A549 (cell line): ENCODE results near the gene MYL4. TPM values are rescaled to one million over a fixed set of nuclear protein-coding genes. Genes with fewer than 3 reads are reported as not detected.

ENCODE experiments used
- ATAC-seq, 2 experiments: fragments of 200-7000 bp in 1 of 2; fragments of >200 bp in 1 of 2; cut with Nextera tagmentation in 1 of 2; cut with Tn5 transposase in 1 of 2; 3 replicates each; pipeline versions ENCODE4 v1.8.0 to v1.9.1; 2018 to 2020; ENCODE audit warnings: mild to moderate bottlenecking in 1 of 2, moderate library complexity in 1 of 2
- CTCF ChIA-PET: fragments of 300-600 bp; sonication (Branson Sonifier 250); formaldehyde crosslinking; extraction: SDS; loops from one replicate; lab custom pipeline; 2021; ENCODE audit warnings: antibody characterized with exemption, inconsistent platforms; lab: Yijun Ruan, JAX
- POLR2A ChIA-PET: fragments of 350-600 bp; formaldehyde crosslinking; extraction: SDS; loops from one replicate; lab custom pipeline; 2021; ENCODE audit warnings: antibody characterized with exemption, inconsistent platforms; lab: Yijun Ruan, JAX
- DNase-seq, 2 experiments: peaks; one replicate each; pipeline versions ENCODE4 v3.0.0 to v3.0.0-alpha.2; 2011 to 2016; ENCODE audit warnings: low read depth in 1 of 2, low spot score in 1 of 2
- FAIRE-seq: peaks from 2 replicates; lab custom pipeline; 2011; peaks lifted over from hg19 to GRCh38; lab: Jason Lieb, UNC
- H3K27ac ChIP-seq, 2 experiments: fragments of >200 bp; sonication (Bioruptor Twin); formaldehyde crosslinking; 3 replicates each; pipeline ENCODE4 v1.5.1; 2016 to 2017
- H3K4me1 ChIP-seq: fragments of >200 bp; sonication (Bioruptor Twin); formaldehyde crosslinking; 3 replicates; pipeline ENCODE4 v1.6.1; 2016
- H3K4me2 ChIP-seq: fragments of >200 bp; sonication (Bioruptor Twin); formaldehyde crosslinking; 3 replicates; pipeline ENCODE4 v1.6.1; 2016
- H3K4me3 ChIP-seq: fragments of >200 bp; sonication (Bioruptor Twin); formaldehyde crosslinking; 3 replicates; pipeline ENCODE4 v1.5.1; 2016
- H3K9me3 ChIP-seq: fragments of >200 bp; sonication (Bioruptor Twin); formaldehyde crosslinking; 3 replicates; pipeline ENCODE4 v1.6.1; 2016
- ATOH8 ChIP-seq: fragments of 250-450 bp; sonication (Bioruptor Pico); IDR thresholded peaks from 2 replicates; pipeline ENCODE4 v1.5.0; 2020; ENCODE audit warnings: low read depth, mild to moderate bottlenecking, moderate library complexity
- CEBPB ChIP-seq, 2 experiments: fragments of >200 bp in 1 of 2; sonication (Bioruptor Twin) in 1 of 2; formaldehyde crosslinking in 1 of 2; IDR thresholded peaks; 2 replicates each; pipeline ENCODE4 v1.6.1; 2012 to 2016
- ELK1 ChIP-seq: fragments of 150-350 bp; IDR thresholded peaks from 2 replicates; pipeline ENCODE4 v1.6.1; 2014; ENCODE audit warnings: low read depth, mild to moderate bottlenecking, low read length
- EP300 ChIP-seq, 2 experiments: fragments of >200 bp; sonication (Bioruptor Twin); formaldehyde crosslinking; IDR thresholded peaks; 2 replicates in 1 of 2; 3 replicates in 1 of 2; pipeline ENCODE4 v1.6.1; 2016 to 2017
- FOSL2 ChIP-seq, 2 experiments: fragments of 450-650 bp in 1 of 2; fragments of >200 bp in 1 of 2; sonication (Bioruptor Twin) in 1 of 2; formaldehyde crosslinking; IDR thresholded peaks; 2 replicates each; pipeline versions ENCODE4 v1.5.0 to v1.6.1; 2016 to 2020; ENCODE audit warnings: mild to moderate bottlenecking in 1 of 2, moderate library complexity in 1 of 2
- HOXB5 ChIP-seq: fragments of 250-450 bp; sonication (Bioruptor Pico); IDR thresholded peaks from 2 replicates; pipeline ENCODE4 v1.5.0; 2020; ENCODE audit warnings: mild to moderate bottlenecking, moderate library complexity
- MYC ChIP-seq: IDR thresholded peaks from 2 replicates; pipeline ENCODE4 v1.6.1; 2012; ENCODE audit warnings: mild to moderate bottlenecking, inconsistent platforms, low read length, improper control_type of control experiment, borderline replicate concordance
- PBX3 ChIP-seq: IDR thresholded peaks from 2 replicates; pipeline ENCODE4 v1.6.1; 2012
- POLR2A ChIP-seq: IDR thresholded peaks from 2 replicates; pipeline ENCODE4 v1.6.1; 2012; ENCODE audit warnings: mild to moderate bottlenecking, low read length
- RCOR1 ChIP-seq: fragments of 150-350 bp; IDR thresholded peaks from 2 replicates; pipeline ENCODE4 v1.6.1; 2014; ENCODE audit warnings: antibody characterized with exemption, low read length, low read depth
- REST ChIP-seq: fragments of 200-600 bp; sonication (generic); IDR thresholded peaks from 2 replicates; pipeline ENCODE4 v1.6.1; 2016; ENCODE audit warnings: antibody characterized with exemption, mild to moderate bottlenecking, moderate library complexity
- ZFP36 ChIP-seq: fragments of 450-650 bp; IDR thresholded peaks from 2 replicates; pipeline ENCODE4 v1.6.1; 2014; ENCODE audit warnings: borderline replicate concordance; ENCODE audit not compliant: partially characterized antibody
- WGBS: methylation state at CpG from one replicate; pipeline ENCODE4 v1.1.6; 2017; ENCODE audit errors: missing lambda C conversion rate; 5-methylcytosine and 5-hydroxymethylcytosine counted together
- polyA plus RNA-seq, 4 experiments: library from polyadenylated mRNA; depleted of rRNA in 3 of 4; stranded (reverse); fragments of >200 nt; fragmentation: RNase III in 1 of 4; extraction: RNeasy Plus Mini Kit Qiagen cat#74134 plus additional on column Dnase treatment in 1 of 4; gene quantifications; 2 replicates in 3 of 4; 3 replicates in 1 of 4; pipeline ENCODE4 v1.2.3, GENCODE V29; 2011 to 2017

Gene MYL4
- polyA plus RNA-seq, 2 of the 4 experiments (the other 2 are of a cell fraction): not detected

- FAIRE-seq (no peak), DNase-seq (no peak)
- H3K4me3 ChIP-seq: no peak overlapping the region
- TF ChIP-seq CEBPB (IDR thresholded peaks at IDR 0.05): peak; percentile 40 to 41; a peak in 2 of 4 replicates
- no peak for TF ChIP-seq REST
- TF ChIP-seq, all 56 proteins: peak for 1
- H3K9me3 ChIP-seq: no peaks in the 10 kb centered on the region
- H3K4me2 ChIP-seq: 0 out of 3 replicates have a peak overlapping the region, but pooled peaks have one; percentile 67
- H3K27ac ChIP-seq: 0 out of 6 replicates have a peak overlapping the region, but pooled peaks of 1 of the 2 experiments have one; percentile 69
- ChIA-PET CTCF (interaction anchor here (0.6 to 8.7 kb wide), 24 partner anchors 12 to 479 kb away, joined by 3 to 204 read pairs (median 4); partner anchors contain the start of genes EFCAB13 and MYL4), POLR2A (no interaction called here)
- H3K4me1 ChIP-seq: peaks cover 8% of the 10 kb centered on the region; the same call in 2 of the 3 replicates
- whole genome bisulfite sequencing: 80% methylated on average over 10 of the region's 10 CpGs
- no peak for ATAC-seq
Observed at GRCh38 chr17:47230864-47231263, 21.7 kb downstream of the MYL4 start.

- ATAC-seq (no peak), DNase-seq (no peak), FAIRE-seq (no peak)
- CTCF ChIA-PET: interaction anchor here (0.6 to 8.7 kb wide), 10 partner anchors 10 to 389 kb away, joined by 3 to 204 read pairs (median 4); partner anchors contain the start of gene EFCAB13
- H3K27ac ChIP-seq: no peak overlapping the region
- no peak overlapping the region for H3K4me3 ChIP-seq
- peaks cover 7% of the 10 kb centered on the region; the same call in 1 of the 3 replicates for H3K4me1 ChIP-seq
- no peak overlapping the region for H3K4me2 ChIP-seq
- POLR2A ChIA-PET: no interaction called here
- no peaks in the 10 kb centered on the region for H3K9me3 ChIP-seq
- 63% methylated on average over 3 of the region's 3 CpGs for WGBS
- TF ChIP-seq ZFP36 (no peak), MYC (no peak), EP300 (IDR thresholded peaks at IDR 0.05) (no peak), REST (no peak), ATOH8 (CRISPR knock-in tag) (no peak), FOSL2 (IDR thresholded peaks at IDR 0.05) (no peak), FOSL2 (CRISPR knock-in tag; IDR thresholded peaks at IDR 0.05) (no peak), HOXB5 (CRISPR knock-in tag) (no peak), RCOR1 (no peak), POLR2A (no peak), ELK1 (no peak), PBX3 (no peak)
- TF ChIP-seq, all 56 proteins: peak for 0
Observed at GRCh38 chr17:47231334-47231733, 22.2 kb downstream of the MYL4 start.
